Smooth muscle cell (in vitro differentiated cells): ENCODE measurements around the gene NUDT19. TPM values are rescaled to one million over a fixed set of nuclear protein-coding genes. Genes with fewer than 3 reads are reported as not detected.

Source experiments
- DNase-seq: peaks from one replicate; lab custom pipeline; 2025; ENCODE audit not compliant: unreplicated experiment; lab: John Stamatoyannopoulos, UW
- H2AFZ ChIP-seq: fragments of 200-600 bp; sonication (generic); 2 replicates; pipeline ENCODE4 v1.6.0; 2016; ENCODE audit warnings: antibody characterized with exemption, low read depth, mild to moderate bottlenecking
- H3F3A ChIP-seq: fragments of 200-600 bp; sonication (generic); 2 replicates; pipeline ENCODE4 v1.6.0; 2017; ENCODE audit warnings: antibody characterized with exemption, low read depth
- H3K27ac ChIP-seq: fragments of 200-600 bp; sonication (generic); 2 replicates; pipeline ENCODE4 v1.5.1; 2016; ENCODE audit warnings: low read depth, mild to moderate bottlenecking
- H3K27me3 ChIP-seq: fragments of 200-600 bp; sonication (generic); 2 replicates; pipeline ENCODE4 v1.6.1; 2016; ENCODE audit warnings: low read depth, mild to moderate bottlenecking
- H3K36me3 ChIP-seq: fragments of 200-600 bp; sonication (generic); 2 replicates; pipeline ENCODE4 v1.5.1; 2016; ENCODE audit warnings: low read depth
- H3K4me1 ChIP-seq: fragments of 200-600 bp; sonication (generic); 2 replicates; pipeline ENCODE4 v1.5.1; 2016; ENCODE audit warnings: low read depth
- H3K4me2 ChIP-seq: fragments of 200-600 bp; sonication (generic); 2 replicates; pipeline ENCODE4 v1.6.0; 2016; ENCODE audit warnings: mild to moderate bottlenecking
- H3K4me3 ChIP-seq: fragments of 200-600 bp; sonication (generic); 2 replicates; pipeline ENCODE4 v1.5.1; 2016; ENCODE audit warnings: mild to moderate bottlenecking
- H3K79me2 ChIP-seq: fragments of 200-600 bp; sonication (generic); 2 replicates; pipeline ENCODE4 v1.6.0; 2016; ENCODE audit warnings: low read depth, mild to moderate bottlenecking
- H3K9ac ChIP-seq: fragments of 200-600 bp; sonication (generic); 2 replicates; pipeline ENCODE4 v1.6.0; 2016; ENCODE audit warnings: low read depth
- H3K9me3 ChIP-seq: fragments of 200-600 bp; sonication (generic); replicated peaks from 2 replicates; pipeline ENCODE4 v1.5.1; 2016; ENCODE audit warnings: low read depth
- H4K20me1 ChIP-seq: fragments of 200-600 bp; sonication (generic); 2 replicates; pipeline ENCODE4 v1.6.0; 2016; ENCODE audit warnings: low read depth
- CTCF ChIP-seq: fragments of 200-600 bp; sonication (generic); IDR thresholded peaks from 2 replicates; pipeline ENCODE4 v1.5.1; 2017; ENCODE audit warnings: borderline replicate concordance, mild to moderate bottlenecking, antibody characterized with exemption; ENCODE audit not compliant: insufficient read depth, poor library complexity, severe bottlenecking
- WGBS: methylation state at CpG from one replicate; pipeline ENCODE4 v1.1.7; 2016; ENCODE audit warnings: low lambda C conversion rate; 5-methylcytosine and 5-hydroxymethylcytosine counted together
- polyA plus RNA-seq: library from polyadenylated mRNA; unstranded; fragments of >200 nt; fragmentation: Nextera tagmentation; extraction: Ambion mirVana; gene quantifications from 2 replicates; pipeline ENCODE4 v1.2.1, GENCODE V29; 2016
- total RNA-seq: library from RNA; depleted of rRNA; stranded (reverse); fragments of >200 nt; gene quantifications from 2 replicates; pipeline ENCODE4 v1.2.3, GENCODE V29; 2014

Gene NUDT19
- total and polyA plus RNA-seq, 2 experiments from 2014 or later = 2.2 to 3.5 TPM

DNA sequence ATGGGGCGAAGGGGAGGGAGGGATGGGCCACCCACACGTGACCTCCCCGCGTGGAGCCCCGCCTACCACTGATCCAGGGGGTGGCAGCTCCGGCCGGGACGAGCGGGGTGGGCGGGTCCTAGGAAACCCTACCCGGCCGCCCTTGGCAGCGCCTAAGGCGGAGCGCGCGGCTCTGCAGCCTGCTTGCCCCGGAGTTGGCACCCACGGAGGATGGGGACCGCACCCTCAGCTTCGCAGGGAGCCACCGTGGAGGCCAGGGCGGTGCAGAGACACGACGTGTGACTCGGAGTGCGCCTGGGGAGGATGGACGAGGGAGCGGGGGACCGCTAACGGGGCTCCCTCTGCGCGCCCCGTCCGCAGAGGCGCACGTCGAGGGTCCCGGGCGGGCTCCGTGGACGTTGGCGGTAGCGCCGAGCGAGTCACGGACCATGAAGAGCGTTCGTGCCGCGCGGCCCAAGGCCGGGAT lies 15.9 kb upstream of the NUDT19 start, which contains the start of gene RGS9BP:
Gene RGS9BP (plus strand): TSS at position 129 of the 466 bp plus-strand sequence. CDS start 416 bp downstream, outside the sequence.
- no peaks in the 10 kb centered on the region for H3K9me3 ChIP-seq
- TF ChIP-seq CTCF = no peak
- DNase-seq = peak; percentile 42
- H3K79me2 ChIP-seq = peaks cover 20% of the 10 kb centered on the region
- H3K27ac ChIP-seq = no peak within 1 kb of the TSS
- H3K4me1 ChIP-seq = peaks cover 22% of the 10 kb centered on the region
- WGBS = 7% methylated on average over 51 of the region's 53 CpGs
- peak within 1 kb of the TSS; percentile 35 for H3K9ac ChIP-seq
- H3K27me3 ChIP-seq = peaks cover 21% of the 10 kb centered on the region
- peaks cover 6% of the 10 kb centered on the region for H3F3A ChIP-seq
- H4K20me1 ChIP-seq = peaks cover 45% of the 10 kb centered on the region
- no peaks in the 10 kb centered on the region for H3K36me3 ChIP-seq
- H3K4me3 ChIP-seq = peak within 1 kb of the TSS; percentile 88
- peak within 1 kb of the TSS; percentile 93 for H3K4me2 ChIP-seq
- H2AFZ ChIP-seq = peak within 1 kb of the TSS; percentile 90

GRCh38 chr19:32676186-32676894 lies 15.3 kb upstream of the NUDT19 start:
- Histone ChIP-seq H3K36me3 (no peaks in the 10 kb centered on the region), H3K79me2 (peaks cover 20% of the 10 kb centered on the region), H3K4me1 (peaks cover 22% of the 10 kb centered on the region), H3K9ac (no peak overlapping the region), H3K4me2 (peak overlapping the region; percentile 93), H2AFZ (no peak overlapping the region), H3F3A (peaks cover 6% of the 10 kb centered on the region), H3K4me3 (peak overlapping the region; percentile 88), H3K27ac (no peak overlapping the region), H4K20me1 (peaks cover 39% of the 10 kb centered on the region), H3K27me3 (peaks cover 21% of the 10 kb centered on the region), H3K9me3 (no peaks in the 10 kb centered on the region)
- 6% methylated on average over 93 of the region's 93 CpGs for whole genome bisulfite sequencing
- no peak for DNase-seq
- TF ChIP-seq CTCF = no peak

DNA sequence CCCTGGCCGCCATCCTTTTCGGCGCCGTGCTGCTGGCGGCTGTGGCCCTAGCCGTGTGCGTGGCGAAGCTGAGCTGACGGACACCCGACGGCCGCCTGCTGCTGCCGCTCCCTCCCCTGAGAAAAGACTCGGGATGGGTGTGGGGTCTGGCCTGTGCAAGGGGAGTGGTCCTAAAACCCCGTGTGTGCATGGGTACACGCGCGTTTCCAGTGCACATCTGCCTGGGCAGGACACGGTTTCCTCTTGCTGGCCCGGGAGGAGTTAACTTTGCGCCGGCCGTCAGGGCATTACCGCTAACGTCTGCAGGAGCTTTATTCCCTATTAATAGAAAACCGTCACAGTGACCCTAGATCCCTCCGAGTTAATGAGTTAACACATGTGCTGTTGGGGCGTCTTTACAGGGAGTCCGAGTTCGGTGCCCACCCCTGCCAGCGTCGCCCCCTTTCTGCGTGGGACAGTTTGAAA lies 14.7 kb upstream of the NUDT19 start:
- peaks cover 22% of the 10 kb centered on the region for H3K4me1 ChIP-seq
- H3K27me3 ChIP-seq = peaks cover 21% of the 10 kb centered on the region
- H3K9me3 ChIP-seq = no peaks in the 10 kb centered on the region
- peaks cover 33% of the 10 kb centered on the region for H4K20me1 ChIP-seq
- 32% methylated on average over 33 of the region's 33 CpGs for WGBS
- no peak overlapping the region for H3K9ac ChIP-seq
- peak overlapping the region; percentile 17 for H3K4me2 ChIP-seq
- H3K27ac ChIP-seq = no peak overlapping the region
- peaks cover 6% of the 10 kb centered on the region for H3F3A ChIP-seq
- no peak overlapping the region for H3K4me3 ChIP-seq
- no peak for TF ChIP-seq CTCF
- no peak for DNase-seq
- peaks cover 20% of the 10 kb centered on the region for H3K79me2 ChIP-seq
- H2AFZ ChIP-seq = no peak overlapping the region
- no peaks in the 10 kb centered on the region for H3K36me3 ChIP-seq

DNA sequence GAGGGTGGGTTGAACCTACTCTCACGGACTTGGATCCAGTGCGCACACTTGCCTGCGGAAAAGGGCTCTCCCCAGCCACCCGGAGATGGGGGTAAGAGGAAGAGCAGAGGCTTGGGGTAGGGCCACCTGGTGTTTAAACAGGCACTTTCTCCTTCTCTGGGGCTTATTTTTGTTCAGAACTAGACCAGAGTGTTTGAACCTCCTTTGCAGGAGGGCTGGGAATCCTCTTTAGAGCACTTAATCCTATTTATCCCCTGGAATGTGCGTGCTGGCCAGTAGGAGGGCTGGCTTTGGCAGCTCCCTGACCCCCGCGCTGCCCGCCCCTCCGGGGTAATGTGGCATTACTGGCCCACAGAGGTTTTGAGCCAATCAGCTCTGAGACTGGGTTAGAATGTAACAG lies 14.0 kb upstream of the NUDT19 start:
- WGBS = 14% methylated on average over 9 of the region's 9 CpGs
- peaks cover 17% of the 10 kb centered on the region for H3K79me2 ChIP-seq
- peaks cover 22% of the 10 kb centered on the region for H3K4me1 ChIP-seq
- peaks cover 21% of the 10 kb centered on the region for H3K27me3 ChIP-seq
- peaks cover 26% of the 10 kb centered on the region for H4K20me1 ChIP-seq
- H3K4me2 ChIP-seq = peak overlapping the region; percentile 17
- H2AFZ ChIP-seq = no peak overlapping the region
- peaks cover 6% of the 10 kb centered on the region for H3F3A ChIP-seq
- H3K9ac ChIP-seq = no peak overlapping the region
- no peaks in the 10 kb centered on the region for H3K36me3 ChIP-seq
- no peak for TF ChIP-seq CTCF
- H3K9me3 ChIP-seq = no peaks in the 10 kb centered on the region
- no peak overlapping the region for H3K27ac ChIP-seq
- DNase-seq = peak; percentile 18
- H3K4me3 ChIP-seq = no peak overlapping the region
